RPMI8226 (cell line): ENCODE measurements around the gene NDUFC2.

Source experiments
- DNase-seq: peaks from one replicate; pipeline ENCODE4 v3.0.0-alpha.2; 2015

The NDUFC2 gene

DNA sequence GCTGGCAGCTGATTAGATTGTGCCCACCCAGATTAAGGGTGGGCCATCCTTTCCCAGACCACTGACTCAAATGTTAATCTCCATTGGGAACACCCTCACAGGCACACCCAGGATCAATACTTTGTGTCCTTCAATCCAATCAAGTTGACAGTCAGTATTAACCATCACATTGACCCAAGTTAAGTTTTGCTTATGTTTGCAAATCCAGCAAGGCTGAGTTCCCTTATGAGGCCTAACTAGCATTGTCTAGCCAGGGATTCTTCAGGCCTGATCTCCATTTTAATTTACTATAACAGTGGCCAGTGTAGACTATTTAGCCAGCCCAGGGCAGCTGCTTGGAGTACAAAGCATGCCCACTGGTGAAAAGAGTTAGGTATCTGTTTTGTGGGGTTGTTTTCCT is 54.3 kb downstream of the NDUFC2 start:
- no peak for DNase-seq

DNA sequence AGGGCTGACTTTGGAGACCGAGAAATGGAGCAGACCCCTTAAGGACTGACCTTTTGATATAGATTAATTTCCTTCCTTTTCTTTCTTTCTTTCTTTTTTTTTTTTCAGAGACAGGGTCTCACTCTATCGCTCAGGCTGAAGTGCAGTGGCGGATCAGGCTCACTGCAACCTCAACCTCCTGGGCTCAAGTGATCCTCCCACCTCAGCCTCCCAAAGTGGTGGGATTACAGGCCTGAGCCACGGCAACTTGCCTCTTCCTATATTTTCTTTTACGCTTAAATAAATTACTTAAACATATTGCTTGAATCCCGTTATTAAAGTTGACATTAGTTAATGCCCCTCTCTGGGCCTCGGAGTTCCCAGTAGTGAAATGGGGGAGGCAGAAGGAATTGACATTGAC is 56.2 kb downstream of the NDUFC2 start:
- no peak for DNase-seq

DNA sequence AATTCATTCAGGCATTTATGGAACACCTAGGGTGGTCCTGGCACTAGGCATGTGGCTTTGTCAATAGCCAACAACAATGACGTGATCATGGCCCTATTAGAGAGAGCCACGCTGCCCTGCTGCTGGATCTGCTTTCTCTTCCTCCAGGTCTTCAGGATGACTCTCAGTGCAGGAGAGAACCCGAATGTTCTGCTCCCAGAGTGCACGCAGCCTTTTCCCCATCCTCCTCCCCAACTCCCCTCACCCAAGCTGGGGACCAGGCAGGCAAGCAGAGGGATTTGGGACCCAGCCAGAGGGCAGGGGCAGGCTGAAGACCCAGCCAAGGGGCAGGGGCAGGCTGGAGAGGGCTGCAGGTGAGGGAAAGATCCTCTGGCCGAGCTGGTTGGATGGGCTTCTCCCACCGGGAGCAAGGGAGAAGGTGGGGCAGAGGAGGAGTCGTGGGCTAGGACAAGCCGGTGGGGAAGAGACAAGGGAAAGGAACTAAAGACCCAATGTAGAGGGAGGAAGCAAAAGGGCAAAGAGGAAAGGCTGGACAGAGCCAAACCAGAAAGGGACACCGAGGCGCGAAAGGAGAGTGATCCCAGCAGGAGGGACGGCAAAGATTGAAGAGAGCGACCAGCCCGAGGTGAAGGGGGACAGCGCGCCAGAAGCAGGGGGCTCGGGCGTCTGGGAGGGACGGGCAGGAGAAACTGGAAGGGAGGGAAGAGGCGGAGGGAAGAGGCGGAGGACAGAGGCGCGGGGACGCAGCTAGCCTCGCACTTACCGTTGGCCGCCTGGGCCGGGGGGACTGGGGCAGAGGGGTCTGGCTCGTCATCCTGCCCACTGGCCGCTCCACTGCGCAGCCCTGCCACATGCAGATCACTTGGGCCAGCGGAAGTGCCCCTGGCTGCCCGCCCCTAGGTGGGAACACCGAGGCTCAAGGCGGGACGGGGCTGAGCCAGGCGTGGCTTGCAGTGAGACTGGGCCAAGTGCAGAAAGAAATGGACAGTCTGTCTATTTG is 57.0 kb downstream of the NDUFC2 start, which contains the start of gene KCTD14:
Gene KCTD14, minus strand, starts transcription at position 880 of the 1,000 bp plus-strand sequence. Its CDS starts 27 bp downstream, at position 853.
- no peak for DNase-seq

DNA sequence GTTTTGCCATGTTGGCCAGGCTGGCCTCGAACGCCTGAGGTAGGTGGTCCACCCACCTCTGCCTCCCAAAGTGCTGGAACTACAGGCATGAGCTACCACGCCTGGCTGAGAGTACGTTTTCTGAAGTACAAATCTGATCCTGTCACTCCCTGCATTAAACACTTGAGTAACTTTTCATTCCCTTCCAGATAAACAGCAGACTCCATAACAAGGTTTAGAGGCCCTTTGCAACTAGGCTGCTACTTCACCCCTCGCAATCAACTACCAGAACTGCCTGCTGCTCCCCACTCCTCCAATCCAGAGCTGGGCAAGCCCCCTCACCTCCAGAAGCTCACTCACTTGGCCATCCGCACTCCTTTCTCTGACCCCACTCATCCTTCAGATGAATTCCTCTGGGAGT is 58.1 kb downstream of the NDUFC2 start:
- DNase-seq, result no peak

DNA sequence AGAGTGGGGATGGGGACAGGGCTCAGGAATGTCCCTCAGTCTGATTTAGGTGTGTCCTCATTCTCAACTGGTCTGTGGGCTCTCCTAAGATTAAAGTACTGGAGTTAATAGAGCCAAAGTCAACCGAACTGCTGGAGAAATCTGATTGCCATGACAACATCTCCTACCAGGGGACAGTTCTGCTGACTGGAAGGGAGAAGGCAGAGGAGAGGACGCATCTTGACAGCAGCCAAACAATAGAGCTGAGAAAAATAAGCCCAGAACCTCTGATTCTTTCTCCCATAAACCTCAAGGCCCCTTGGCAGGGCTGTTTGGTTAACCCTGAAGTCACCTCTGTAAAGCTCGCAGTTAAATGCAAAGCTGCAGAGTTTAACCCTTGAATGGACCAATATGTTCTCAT is 59.4 kb downstream of the NDUFC2 start:
- DNase-seq, result no peak

DNA sequence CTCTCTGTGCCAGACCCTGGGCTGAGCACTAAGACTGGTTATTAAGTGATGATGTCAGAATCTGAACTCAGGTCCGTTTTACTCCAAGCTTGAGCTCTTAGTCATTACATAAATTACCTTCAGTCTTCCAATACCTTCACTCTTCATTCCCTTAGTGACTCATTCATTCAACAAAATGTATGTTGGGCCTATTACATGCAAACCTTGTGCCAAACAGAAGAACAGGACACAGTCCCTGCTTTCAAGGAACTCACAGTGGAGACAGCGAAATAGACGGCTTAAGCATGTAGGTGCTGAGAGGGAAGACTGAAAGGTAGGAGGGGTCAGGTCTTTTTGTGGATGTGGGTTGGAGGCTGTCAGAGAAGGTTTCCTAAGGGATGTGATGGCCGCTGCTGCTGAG is 59.9 kb downstream of the NDUFC2 start:
- DNase-seq, result no peak
